Breast epithelium (tissue), 4 donors: ENCODE data around the gene INPP5E. TPM values are rescaled to one million over a fixed set of nuclear protein-coding genes. Genes with fewer than 3 reads are reported as not detected.

Source experiments
- DNase-seq, 2 donors: peaks; one replicate each; pipeline ENCODE4 v3.0.0-alpha.2; 2019; ENCODE audit warnings: low spot score in 2 of 2
- H3K27ac ChIP-seq, 2 donors: fragments of 200-600 bp; sonication (generic) in 1 of 2; one replicate each; pipeline ENCODE4 v1.5.1; 2016 to 2019; ENCODE audit warnings: mild to moderate bottlenecking in 1 of 2
- H3K27me3 ChIP-seq, 2 donors: fragments of 200-600 bp; sonication (generic) in 1 of 2; one replicate each; pipeline versions ENCODE4 v1.5.1 to v1.6.0; 2017 to 2019; ENCODE audit warnings: control low read depth in 1 of 2, mild to moderate bottlenecking in 1 of 2
- H3K36me3 ChIP-seq: fragments of 200-600 bp; one replicate; pipeline ENCODE4 v1.5.1; 2019
- H3K4me1 ChIP-seq, 2 donors: fragments of 200-600 bp; sonication (generic); one replicate each; pipeline ENCODE4 v1.5.1; 2016 to 2019; ENCODE audit warnings: control low read depth in 1 of 2
- H3K4me3 ChIP-seq, 3 donors: fragments of 200-600 bp; sonication (generic); 1 replicate in 2 of 3; 2 replicates in 1 of 3; pipeline ENCODE4 v1.5.1; 2016 to 2019; ENCODE audit warnings: mild to moderate bottlenecking in 3 of 3, moderate library complexity in 2 of 3
- H3K9me3 ChIP-seq, 2 donors: fragments of 200-600 bp; sonication (generic) in 1 of 2; one replicate each; pipeline ENCODE4 v1.5.1; 2016 to 2019; ENCODE audit warnings: control low read depth in 1 of 2
- POLR2A ChIP-seq: fragments of 450-650 bp; IDR thresholded peaks from one replicate; pipeline ENCODE4 v1.6.1; 2016; ENCODE audit warnings: antibody characterized with exemption, mild to moderate bottlenecking, moderate library complexity
- POLR2AphosphoS5 ChIP-seq, 3 donors: sonication (generic); formaldehyde crosslinking; IDR thresholded peaks; one replicate each; pipeline ENCODE4 v1.6.1; 2017; ENCODE audit warnings: antibody characterized with exemption in 3 of 3
- intact Hi-C: fragments of 100-400 bp; cut with DNase I; formaldehyde crosslinking; loops from one replicate; pipeline ENCODE4 v1.15.1; 2023; ENCODE audit warnings: low total_unique reads
- total RNA-seq, 3 donors: library from RNA; depleted of rRNA; stranded (reverse); fragments of >200 nt; gene quantifications; one replicate each; pipeline ENCODE4 v1.1.0, GENCODE V29; 2016
- TF ChIP-seq, protein P1 (sequence below), 3 donors: fragments of 450-650 bp; IDR thresholded peaks; one replicate each; pipeline ENCODE4 v1.5.1; 2016 to 2017; ENCODE audit warnings: antibody characterized with exemption in 3 of 3, mild to moderate bottlenecking in 3 of 3, moderate library complexity in 3 of 3

Gene INPP5E
- total RNA-seq, 3 donors from 2014 or later: 6.2 to 8.5 (median 8.2) TPM

GRCh38 chr9:136416427-136416826, 23.2 kb downstream of the INPP5E start:
- Histone ChIP-seq H3K36me3 (peaks cover 21% of the 10 kb centered on the region), H3K4me3 (no peak overlapping the region), H3K9me3 (no peaks in the 10 kb centered on the region), H3K27ac (no peak overlapping the region), H3K4me1 (peaks cover 0 to 7% of the 10 kb centered on the region in 2 donors), H3K27me3 (no peaks in the 10 kb centered on the region)
- intact Hi-C loops: no loop called here
- DNase-seq: no peak
- TF ChIP-seq POLR2A: no peak
- TF ChIP-seq, protein P1, sequence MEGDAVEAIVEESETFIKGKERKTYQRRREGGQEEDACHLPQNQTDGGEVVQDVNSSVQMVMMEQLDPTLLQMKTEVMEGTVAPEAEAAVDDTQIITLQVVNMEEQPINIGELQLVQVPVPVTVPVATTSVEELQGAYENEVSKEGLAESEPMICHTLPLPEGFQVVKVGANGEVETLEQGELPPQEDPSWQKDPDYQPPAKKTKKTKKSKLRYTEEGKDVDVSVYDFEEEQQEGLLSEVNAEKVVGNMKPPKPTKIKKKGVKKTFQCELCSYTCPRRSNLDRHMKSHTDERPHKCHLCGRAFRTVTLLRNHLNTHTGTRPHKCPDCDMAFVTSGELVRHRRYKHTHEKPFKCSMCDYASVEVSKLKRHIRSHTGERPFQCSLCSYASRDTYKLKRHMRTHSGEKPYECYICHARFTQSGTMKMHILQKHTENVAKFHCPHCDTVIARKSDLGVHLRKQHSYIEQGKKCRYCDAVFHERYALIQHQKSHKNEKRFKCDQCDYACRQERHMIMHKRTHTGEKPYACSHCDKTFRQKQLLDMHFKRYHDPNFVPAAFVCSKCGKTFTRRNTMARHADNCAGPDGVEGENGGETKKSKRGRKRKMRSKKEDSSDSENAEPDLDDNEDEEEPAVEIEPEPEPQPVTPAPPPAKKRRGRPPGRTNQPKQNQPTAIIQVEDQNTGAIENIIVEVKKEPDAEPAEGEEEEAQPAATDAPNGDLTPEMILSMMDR (IDR thresholded peaks at IDR 0.05): no peak
- no peak for TF ChIP-seq POLR2AphosphoS5 (IDR thresholded peaks at IDR 0.05)

DNA sequence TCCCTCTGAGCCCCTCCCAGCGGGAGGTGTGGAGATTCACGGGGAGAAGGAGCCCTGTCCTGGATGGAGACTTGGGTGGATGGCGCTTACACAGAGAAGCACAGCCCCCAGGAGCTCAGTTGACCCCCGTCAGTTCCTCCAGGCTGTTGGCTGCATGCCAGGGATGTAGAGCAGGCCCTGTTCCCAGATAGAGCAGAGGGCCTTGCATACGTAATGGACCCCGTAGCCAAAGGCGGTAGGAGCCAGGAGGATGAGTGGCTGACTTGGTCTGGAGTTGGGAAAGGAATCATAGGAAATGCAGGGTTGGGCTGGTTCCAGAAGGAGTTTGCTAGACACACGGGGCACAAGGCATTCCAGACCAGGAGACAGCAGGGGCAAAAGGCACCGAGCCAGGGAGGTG, 26.7 kb downstream of the INPP5E start:
- Histone ChIP-seq H3K9me3 (no peaks in the 10 kb centered on the region), H3K27me3 (no peaks in the 10 kb centered on the region), H3K4me1 (peaks cover 0 to 23% of the 10 kb centered on the region in 2 donors), H3K36me3 (peaks cover 4% of the 10 kb centered on the region), H3K4me3 (no peak overlapping the region), H3K27ac (no peak overlapping the region)
- TF ChIP-seq POLR2AphosphoS5 (IDR thresholded peaks at IDR 0.05): no peak
- TF ChIP-seq, protein P1 (IDR thresholded peaks at IDR 0.05): no peak
- no peak for TF ChIP-seq POLR2A
- intact Hi-C loops: no loop called here
- no peak for DNase-seq

DNA sequence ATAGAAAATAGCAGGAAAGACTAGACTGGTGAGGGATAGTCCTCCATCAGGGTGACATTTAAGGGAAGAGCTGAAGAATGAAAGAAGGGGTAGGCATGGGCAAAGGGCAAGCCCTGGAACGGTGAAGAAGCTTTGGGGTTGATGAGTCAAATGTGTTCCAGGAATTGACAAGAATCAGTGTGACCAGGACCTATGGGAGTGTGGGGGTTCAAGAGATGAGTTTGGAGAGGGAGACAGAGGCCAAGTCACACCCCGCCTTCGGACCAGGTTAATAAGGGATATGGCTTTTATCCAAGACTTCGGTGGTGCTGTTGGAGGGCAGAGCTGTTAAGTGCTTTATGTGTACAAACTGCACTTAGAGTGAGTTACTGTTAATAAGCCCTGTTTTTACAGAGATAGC, 28.3 kb downstream of the INPP5E start:
- no peak overlapping the region for H3K27ac ChIP-seq
- peaks cover 0 to 23% of the 10 kb centered on the region in 2 donors for H3K4me1 ChIP-seq
- intact Hi-C loops: no loop called here
- H3K4me3 ChIP-seq: peak overlapping the region; percentile 92 to 100 (median 94)
- TF ChIP-seq, protein P1 (IDR thresholded peaks at IDR 0.05): no peak
- no peak for TF ChIP-seq POLR2AphosphoS5 (IDR thresholded peaks at IDR 0.05)
- DNase-seq: no peak
- no peaks in the 10 kb centered on the region for H3K36me3 ChIP-seq
- no peaks in the 10 kb centered on the region for H3K9me3 ChIP-seq
- no peaks in the 10 kb centered on the region for H3K27me3 ChIP-seq

- TF ChIP-seq POLR2A: peak; percentile 91
- TF ChIP-seq, protein P1 (IDR thresholded peaks at IDR 0.05): no peak
- TF ChIP-seq POLR2AphosphoS5 (IDR thresholded peaks at IDR 0.05): peak; percentile 97 to 99 (median 98)
- intact Hi-C loops: no loop called here
- Histone ChIP-seq H3K9me3 (no peaks in the 10 kb centered on the region), H3K4me3 (peak within 1 kb of the TSS; percentile 92 to 100 (median 94)), H3K27me3 (no peaks in the 10 kb centered on the region), H3K4me1 (peaks cover 0 to 23% of the 10 kb centered on the region in 2 donors), H3K36me3 (no peaks in the 10 kb centered on the region), H3K27ac (peak within 1 kb of the TSS; percentile 90)
- DNase-seq: peak; percentile 80 to 91
Measured at GRCh38 chr9:136410500-136411287, 29.0 kb downstream of the INPP5E start, which contains the start of the genes ENTR1 and PMPCA. Gene ENTR1 (minus strand): TSS chr9:136410614. CDS start chr9:136410397, 217 bp downstream. Gene PMPCA (plus strand): TSS chr9:136410658. CDS start chr9:136410669, 11 bp downstream.
